ENCODE measurements around the gene MARCHF5.
A peak's percentile ranks its signal among the peaks of the same experiment; 100 is the strongest.

MARCHF5 gene

GRCh38 chr10:92290837-92291615 lies at the start of gene MARCHF5, which contains the start of gene CPEB3:
MARCHF5 (plus strand) TSS chr10:92291167; CDS start chr10:92291495, 328 bp downstream.
CPEB3 (minus strand) TSS chr10:92291078; CDS start chr10:92240350, 50,728 bp downstream.
- DNase-seq (ENCODE audit: low spot score): peak; percentile 82

GRCh38 chr10:92241501-92241900 lies 49.5 kb upstream of the MARCHF5 start:
- DNase-seq (ENCODE audit: low spot score): no peak

GRCh38 chr10:92242380-92242779 lies 48.6 kb upstream of the MARCHF5 start:
- DNase-seq (ENCODE audit: low spot score): no peak

GRCh38 chr10:92242910-92243671 lies 47.9 kb upstream of the MARCHF5 start:
- peak; percentile 72 for DNase-seq (ENCODE audit: low spot score)

GRCh38 chr10:92244796-92245195 lies 46.2 kb upstream of the MARCHF5 start:
- DNase-seq (ENCODE audit: low spot score): no peak

- no peak for DNase-seq (ENCODE audit: low spot score)
These were observed 42.4 kb upstream of the MARCHF5 start for GRCh38 chr10:92248566-92248965.

GRCh38 chr10:92263396-92263795 lies 27.6 kb upstream of the MARCHF5 start:
- no peak for DNase-seq (ENCODE audit: low spot score)

- DNase-seq (ENCODE audit: low spot score): no peak
These were observed 26.7 kb upstream of the MARCHF5 start for GRCh38 chr10:92264249-92264648.

- DNase-seq (ENCODE audit: low spot score): no peak
These were observed 25.2 kb upstream of the MARCHF5 start for GRCh38 chr10:92265687-92266258.

GRCh38 chr10:92267343-92267742 lies 23.6 kb upstream of the MARCHF5 start:
- DNase-seq (ENCODE audit: low spot score): no peak

- no peak for DNase-seq (ENCODE audit: low spot score)
These were observed 22.2 kb upstream of the MARCHF5 start for GRCh38 chr10:92268748-92269147.

GRCh38 chr10:92274071-92274470 lies 16.9 kb upstream of the MARCHF5 start:
- no peak for DNase-seq (ENCODE audit: low spot score)

GRCh38 chr10:92278996-92279696 lies 11.8 kb upstream of the MARCHF5 start:
- no peak for DNase-seq (ENCODE audit: low spot score)

- no peak for DNase-seq (ENCODE audit: low spot score)
These were observed 6.8 kb upstream of the MARCHF5 start for GRCh38 chr10:92284112-92284704.

- DNase-seq (ENCODE audit: low spot score): peak; percentile 31
These were observed 711 bp upstream of the MARCHF5 start for GRCh38 chr10:92290076-92290836.

- DNase-seq (ENCODE audit: low spot score): no peak
These were observed 574 bp downstream of the MARCHF5 start for GRCh38 chr10:92291616-92291865.

- peak; percentile 32 for DNase-seq (ENCODE audit: low spot score)
These were observed 1.2 kb downstream of the MARCHF5 start for GRCh38 chr10:92291921-92292845.

GRCh38 chr10:92298487-92298886 lies 7.5 kb downstream of the MARCHF5 start:
- DNase-seq (ENCODE audit: low spot score): no peak

- DNase-seq (ENCODE audit: low spot score): no peak
These were observed 12.1 kb downstream of the MARCHF5 start for GRCh38 chr10:92303096-92303495.

- no peak for DNase-seq (ENCODE audit: low spot score)
These were observed 13.1 kb downstream of the MARCHF5 start for GRCh38 chr10:92304061-92304460.
